Esophagus mucosa (tissue), 1 donor: Measurements from ENCODE around the gene AZIN2. TPM values are rescaled to one million over a fixed set of nuclear protein-coding genes. Genes with fewer than 3 reads are reported as not detected.
A peak's percentile ranks its signal among the peaks of the same experiment; 100 is the strongest.
"Not testable (repeated sequence)": the region's sequence is repeated elsewhere in the genome, so short reads cannot be mapped to it uniquely, and the experiment has no call there.

Experiments used
- ATAC-seq: fragments of 200-7000 bp; cut with Tn5 transposase; one replicate; pipeline ENCODE4 v1.9.1; 2020
- total RNA-seq: library from RNA; stranded (reverse); gene quantifications from one replicate; pipeline ENCODE4 v1.2.4, GENCODE V29; 2023
- donor health status: DM: yes; HTN: yes; CAD: no.

The AZIN2 gene
- total RNA-seq, 1 donor from 2014 or later: 1.4 TPM

- ATAC-seq: peak; percentile 48
Observed at GRCh38 chr1:33130297-33130696, 49.3 kb downstream of the AZIN2 start.

GRCh38 chr1:33131191-33131590 is 50.2 kb downstream of the AZIN2 start:
- no peak for ATAC-seq

- ATAC-seq: no peak
Observed at GRCh38 chr1:33132549-33132948, 51.6 kb downstream of the AZIN2 start.

- ATAC-seq: no peak
Observed at GRCh38 chr1:33133478-33134105, 52.6 kb downstream of the AZIN2 start.

- not testable (repeated sequence) for ATAC-seq
Observed at GRCh38 chr1:33136041-33136440, 55.1 kb downstream of the AZIN2 start.

- no peak for ATAC-seq
Observed at GRCh38 chr1:33137800-33138199, 56.8 kb downstream of the AZIN2 start.

GRCh38 chr1:33140153-33141149 is 59.5 kb downstream of the AZIN2 start:
- ATAC-seq: peak; percentile 66

DNA sequence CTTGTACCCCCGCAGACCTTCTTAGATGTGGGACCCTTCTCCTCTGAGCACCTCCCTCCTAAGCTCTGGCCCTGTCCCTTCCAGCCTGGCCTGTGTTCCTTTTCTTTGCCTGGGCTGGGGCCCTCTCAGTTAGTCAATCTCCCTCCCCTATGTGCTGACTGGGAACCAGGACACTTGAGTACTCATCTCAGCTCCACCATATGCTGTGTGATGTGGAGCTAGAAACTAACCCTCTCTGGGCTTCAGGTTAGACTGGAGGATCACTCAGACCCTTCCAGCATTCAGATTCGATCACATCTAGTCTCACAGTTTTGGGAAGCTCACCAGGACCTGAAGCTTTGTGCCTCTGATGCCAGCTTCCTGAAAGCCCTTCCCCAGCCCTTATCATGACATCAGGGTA is 60.3 kb downstream of the AZIN2 start:
- ATAC-seq: no peak

DNA sequence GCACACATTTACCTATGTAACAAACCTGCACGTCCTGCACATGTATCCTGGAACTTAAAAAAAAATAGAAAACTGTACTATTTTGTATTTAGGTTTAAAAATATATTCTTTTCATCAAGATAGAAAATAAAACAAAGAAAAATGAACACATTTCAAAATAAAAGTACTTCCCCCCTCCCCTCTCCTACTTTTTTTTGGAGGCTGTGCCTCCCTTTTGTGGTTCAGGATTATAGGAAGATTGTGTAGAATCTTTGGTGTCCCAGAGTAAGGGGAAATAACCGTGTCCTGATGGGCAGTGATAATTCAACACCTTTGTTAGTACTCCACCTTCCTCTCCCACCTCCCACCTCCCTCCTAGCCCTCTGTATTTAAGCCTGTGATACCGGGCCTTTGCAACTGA is 60.8 kb downstream of the AZIN2 start:
- ATAC-seq: no peak

GRCh38 chr1:33142483-33143064 is 61.6 kb downstream of the AZIN2 start:
- no peak for ATAC-seq

DNA sequence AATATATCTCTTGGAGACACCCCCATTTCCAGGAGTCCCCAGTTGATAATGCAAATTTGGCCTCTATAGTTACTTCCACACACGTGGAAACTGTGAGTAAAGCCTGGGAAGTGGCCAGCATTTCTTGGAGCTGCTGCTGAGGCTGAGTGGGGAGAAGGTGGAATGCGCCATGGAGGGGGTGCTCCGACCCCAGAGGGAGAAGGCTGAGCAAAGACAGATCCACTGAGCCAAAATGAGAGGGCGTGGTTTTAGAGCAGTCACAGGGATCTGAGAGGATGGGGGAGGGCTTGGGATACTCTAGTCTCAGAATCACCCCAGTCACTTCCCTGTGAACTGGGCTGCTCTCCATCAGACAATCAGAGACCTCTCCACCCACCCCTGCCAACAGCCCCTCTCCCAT is 62.2 kb downstream of the AZIN2 start:
- no peak for ATAC-seq

GRCh38 chr1:33143698-33144097 is 62.7 kb downstream of the AZIN2 start:
- ATAC-seq: no peak

GRCh38 chr1:33146003-33146402 is 65.0 kb downstream of the AZIN2 start:
- no peak for ATAC-seq

GRCh38 chr1:33147275-33147996 is 66.5 kb downstream of the AZIN2 start:
- no peak for ATAC-seq

- no peak for ATAC-seq
Observed at GRCh38 chr1:33147997-33148314, 67.0 kb downstream of the AZIN2 start.

GRCh38 chr1:33148615-33149014 is 67.7 kb downstream of the AZIN2 start:
- ATAC-seq: no peak

- peak; percentile 81 for ATAC-seq
Observed at GRCh38 chr1:33149453-33150190, 68.7 kb downstream of the AZIN2 start.

- ATAC-seq: no peak
Observed at GRCh38 chr1:33150522-33150921, 69.6 kb downstream of the AZIN2 start.

DNA sequence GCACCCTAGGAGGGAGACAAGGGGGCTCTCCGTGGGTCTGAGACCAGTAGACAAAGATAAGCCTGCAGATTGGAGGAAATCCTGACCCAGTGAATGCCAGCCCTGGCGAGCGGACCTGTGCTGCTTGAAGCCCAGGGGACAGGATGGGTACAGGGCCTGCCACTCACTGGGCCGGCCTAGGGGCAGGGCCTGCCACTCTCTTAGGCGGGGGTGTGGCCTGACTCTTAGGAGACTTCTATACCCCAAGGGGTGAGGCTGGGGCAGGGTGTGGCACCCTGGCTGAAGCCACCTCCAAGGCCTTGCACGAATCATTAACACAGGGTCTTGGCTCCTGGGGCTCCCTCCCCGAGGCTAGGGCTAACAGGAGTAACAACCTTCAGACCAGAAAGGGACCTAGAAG is 70.2 kb downstream of the AZIN2 start:
- peak; percentile 54 for ATAC-seq

GRCh38 chr1:33152685-33153432 is 71.9 kb downstream of the AZIN2 start:
- no peak for ATAC-seq

DNA sequence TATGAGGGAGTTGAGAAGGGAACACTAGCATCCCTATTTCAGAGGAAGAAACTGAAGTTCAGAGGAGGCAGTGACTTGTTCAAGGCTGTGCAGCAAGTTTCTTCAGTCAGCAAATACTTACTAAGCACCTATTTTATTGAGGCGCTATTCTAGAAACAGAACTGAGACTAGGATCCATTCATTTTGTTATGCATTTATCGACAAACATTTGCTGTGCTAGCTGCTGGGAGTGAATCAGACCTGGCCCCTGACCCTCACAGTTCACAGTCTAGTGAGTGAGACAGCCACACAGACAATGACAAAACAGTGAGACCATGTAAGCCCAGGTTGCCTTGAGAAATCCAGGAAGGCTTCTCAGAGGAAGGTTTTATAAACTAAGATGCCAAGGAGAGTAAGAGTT is 72.7 kb downstream of the AZIN2 start:
- no peak for ATAC-seq
